Endothelial cell of umbilical vein (primary cell): ENCODE measurements around the gene CDC37. TPM values are rescaled to one million over a fixed set of nuclear protein-coding genes. Genes with fewer than 3 reads are reported as not detected.

ENCODE experiments used
- BruUV-seq: library from RNA; stranded (reverse); fragments of 400-500 nt; replicated peaks from 2 replicates; lab custom pipeline; 2021; lab: Mats Ljungman, UMichigan
- CTCF ChIA-PET: fragments of 300-600, 350-600 bp; sonication (Branson Sonifier 250); formaldehyde crosslinking; loops from one replicate; lab custom pipeline; 2021; ENCODE audit warnings: antibody characterized with exemption, inconsistent platforms; lab: Charles Lee
- POLR2A ChIA-PET: fragments of 300-600, 350-600 bp; sonication (Branson Sonifier 250); formaldehyde crosslinking; loops from one replicate; lab custom pipeline; 2021; ENCODE audit warnings: antibody characterized with exemption, inconsistent platforms; lab: Charles Lee
- DNase-seq: peaks from one replicate; pipeline ENCODE4 v3.0.0-alpha.2; 2011; ENCODE audit warnings: low read depth, low spot score
- FAIRE-seq: peaks from 2 replicates; lab custom pipeline; 2011; peaks lifted over from hg19 to GRCh38; lab: Jason Lieb, UNC
- H2AFZ ChIP-seq: 2 replicates; pipeline ENCODE4 v1.6.0; 2012; ENCODE audit warnings: low read depth, low read length, control low read depth, inconsistent platforms
- H3K27ac ChIP-seq: 2 replicates; pipeline ENCODE4 v1.5.1; 2011; ENCODE audit warnings: low read depth, mild to moderate bottlenecking, control low read depth, low read length, moderate library complexity; ENCODE audit not compliant: insufficient read depth
- H3K27me3 ChIP-seq, 2 experiments: 2 replicates each; pipeline versions ENCODE4 v1.6.0 to v1.6.1; 2011; ENCODE audit warnings: low read length in 2 of 2, mixed read lengths in 1 of 2; ENCODE audit not compliant: control insufficient read depth in 2 of 2, insufficient read depth in 2 of 2
- H3K36me3 ChIP-seq, 2 experiments: 2 replicates in 1 of 2; 3 replicates in 1 of 2; pipeline ENCODE4 v1.5.1; 2011; ENCODE audit warnings: low read length in 2 of 2, mild to moderate bottlenecking in 1 of 2, moderate library complexity in 1 of 2; ENCODE audit not compliant: control insufficient read depth in 2 of 2, insufficient read depth in 2 of 2; ENCODE audit errors: extremely low read depth in 1 of 2
- H3K4me1 ChIP-seq: 3 replicates; pipeline ENCODE4 v1.5.1; 2011; ENCODE audit warnings: mild to moderate bottlenecking, low read length; ENCODE audit not compliant: control insufficient read depth, insufficient read depth; ENCODE audit errors: extremely low read depth
- H3K4me2 ChIP-seq: 2 replicates; pipeline ENCODE4 v1.6.1; 2011; ENCODE audit warnings: low read length, control low read depth, mixed read lengths; ENCODE audit not compliant: insufficient read depth
- H3K4me3 ChIP-seq, 3 experiments: fragments of 200-600 bp in 1 of 3; sonication (generic), shearing (Covaris generic) in 1 of 3; replicated peaks in 1 of 3; 2 replicates each; pipeline ENCODE4 v1.5.1; 2011 to 2016; ENCODE audit warnings: control low read depth in 3 of 3, low read length in 3 of 3, mild to moderate bottlenecking in 2 of 3, inconsistent platforms in 1 of 3, low read depth in 1 of 3, moderate library complexity in 1 of 3; ENCODE audit not compliant: insufficient read depth in 1 of 3
- H3K79me2 ChIP-seq: 2 replicates; pipeline ENCODE4 v1.6.0; 2012; ENCODE audit warnings: low read length, inconsistent platforms; ENCODE audit not compliant: control insufficient read depth, insufficient read depth
- H3K9ac ChIP-seq: replicated peaks from 2 replicates; pipeline ENCODE3; 2011; ENCODE audit warnings: low read length, control low read depth; ENCODE audit not compliant: insufficient read depth; ENCODE audit errors: extremely low read depth
- H3K9me1 ChIP-seq: replicated peaks from 3 replicates; pipeline ENCODE4 v1.6.0; 2011; ENCODE audit warnings: mild to moderate bottlenecking, low read length; ENCODE audit not compliant: control insufficient read depth, insufficient read depth; ENCODE audit errors: extremely low read depth
- H3K9me3 ChIP-seq: replicated peaks from 2 replicates; pipeline ENCODE4 v1.5.1; 2012; ENCODE audit warnings: low read length, inconsistent platforms; ENCODE audit not compliant: control insufficient read depth, insufficient read depth
- H4K20me1 ChIP-seq: replicated peaks from 2 replicates; pipeline ENCODE3; 2011; ENCODE audit warnings: mild to moderate bottlenecking, low read length; ENCODE audit not compliant: control insufficient read depth, insufficient read depth; ENCODE audit errors: extremely low read depth
- EZH2 ChIP-seq: IDR thresholded peaks from 2 replicates; pipeline ENCODE4 v1.6.1; 2012; ENCODE audit warnings: borderline replicate concordance, low read depth, mild to moderate bottlenecking, moderate library complexity, low read length, inconsistent platforms; ENCODE audit not compliant: severe bottlenecking
- FOS ChIP-seq: IDR thresholded peaks from 2 replicates; pipeline ENCODE4 v1.6.1; 2011; ENCODE audit warnings: mild to moderate bottlenecking, low read length, moderate library complexity, borderline replicate concordance; ENCODE audit not compliant: insufficient read depth
- GATA2 ChIP-seq: IDR thresholded peaks from 2 replicates; pipeline ENCODE4 v1.7.0; 2011; ENCODE audit warnings: low read depth, mild to moderate bottlenecking, moderate library complexity, mixed read lengths, low read length; ENCODE audit not compliant: insufficient read length, insufficient read depth
- JUN ChIP-seq: IDR thresholded peaks from 2 replicates; pipeline ENCODE4 v1.6.1; 2011; ENCODE audit warnings: borderline replicate concordance, low read depth; ENCODE audit not compliant: insufficient read length, insufficient read depth
- POLR2A ChIP-seq: IDR thresholded peaks from 2 replicates; pipeline ENCODE4 v1.6.1; 2012; ENCODE audit warnings: low read depth, mild to moderate bottlenecking, control low read depth, low read length
- POLR2AphosphoS5 ChIP-seq: IDR thresholded peaks from 2 replicates; pipeline ENCODE4 v1.6.1; 2012; ENCODE audit warnings: low read depth, mild to moderate bottlenecking, control low read depth, low read length, moderate library complexity; ENCODE audit not compliant: insufficient read depth
- dilution Hi-C: fragments of 300-500 bp; cut with MboI; formaldehyde crosslinking; loops from one replicate; pipeline ENCODE4 v1.15.0; 2019; ENCODE audit warnings: low sequenced_read_pairs; ENCODE audit not compliant: extremely low pct_ligation_motif_present
- intact Hi-C: fragments of 100-400 bp; cut with micrococcal nuclease; formaldehyde crosslinking; loops from one replicate; pipeline ENCODE4 v1.10.0; 2022
- polyA plus RNA-seq, 4 experiments: library from polyadenylated mRNA; depleted of rRNA in 3 of 4; stranded (reverse) in 3 of 4; unstranded in 1 of 4; fragments of >200 nt; gene quantifications; 2 replicates each; pipeline versions ENCODE4 v1.2.1 to v1.2.3, GENCODE V29; 2011 to 2012; ENCODE audit warnings: missing spikeins in 1 of 4
- total RNA-seq: library from RNA; stranded (reverse); gene quantifications from 2 replicates; pipeline ENCODE4 v1.2.3, GENCODE V29; 2021
- TF ChIP-seq, protein P1 (sequence below), 2 donors: IDR thresholded peaks; 1 replicate in 1 of 2; 2 replicates in 1 of 2; pipeline ENCODE4 v1.5.1; 2011; ENCODE audit warnings: low read length in 2 of 2, mild to moderate bottlenecking in 2 of 2, moderate library complexity in 2 of 2, control low read depth in 1 of 2, inconsistent platforms in 1 of 2, low read depth in 1 of 2; ENCODE audit not compliant: insufficient read depth in 1 of 2; ENCODE audit errors: extremely low read depth in 1 of 2
- TF ChIP-seq, protein P2 (sequence below): IDR thresholded peaks from 2 replicates; pipeline ENCODE4 v1.6.1; 2011; ENCODE audit not compliant: insufficient read depth, insufficient read length

CDC37 gene
- total and polyA plus RNA-seq, 2 donors (not counting 3 experiments of a cell fraction or from before 2014, with no cell fraction given): 300 to 372 TPM

DNA sequence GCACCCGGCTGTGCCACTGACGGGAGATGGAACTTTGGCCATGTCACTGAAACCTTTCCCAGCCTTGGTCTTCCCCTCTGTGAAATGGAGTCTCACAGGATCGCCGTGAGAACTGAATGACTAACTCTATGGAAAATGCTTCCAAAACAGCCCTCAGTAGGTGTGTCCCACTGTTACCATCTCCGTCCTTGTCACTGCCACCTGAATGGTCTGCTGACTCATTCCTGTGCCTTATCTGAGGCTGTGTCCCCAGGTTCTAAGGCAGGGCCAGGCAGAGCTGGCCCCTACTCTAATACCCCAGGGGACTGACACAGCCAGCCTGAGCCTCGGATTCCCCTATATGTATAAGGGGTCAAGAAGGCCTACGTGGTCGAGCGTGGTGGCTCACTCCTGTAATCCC, 4.5 kb downstream of the CDC37 start:
- Histone ChIP-seq H3K9me3 (no peaks in the 10 kb centered on the region), H3K4me2 (no peak overlapping the region), H3K9ac (no peak overlapping the region), H3K27me3 (no peaks in the 10 kb centered on the region), H3K4me1 (peaks cover 11% of the 10 kb centered on the region), H3K27ac (no peak overlapping the region), H3K4me3 (no peak overlapping the region), H3K9me1 (no peaks in the 10 kb centered on the region), H3K36me3 (peaks cover 13 to 25% of the 10 kb centered on the region in 2 experiments), H2AFZ (no peak overlapping the region), H4K20me1 (no peaks in the 10 kb centered on the region), H3K79me2 (peaks cover 66% of the 10 kb centered on the region)
- ChIA-PET CTCF (interaction anchor here (0.7 to 5.1 kb wide), 5 partner anchors 8 to 140 kb away, joined by 3 to 33 read pairs (median 6); no protein-coding TSS in a partner anchor), POLR2A (no interaction called here)
- dilution Hi-C loops: no loop called here
- no peak for TF ChIP-seq GATA2
- FAIRE-seq: no peak
- intact Hi-C loops: no loop called here
- no peak for DNase-seq
- no TSS peak for BruUV-seq

- Histone ChIP-seq H3K79me2 (peaks cover 42% of the 10 kb centered on the region), H2AFZ (no peak overlapping the region), H3K9me3 (no peaks in the 10 kb centered on the region), H3K9ac (no peak overlapping the region), H3K27me3 (no peaks in the 10 kb centered on the region), H3K27ac (no peak overlapping the region), H4K20me1 (no peaks in the 10 kb centered on the region), H3K4me3 (no peak overlapping the region), H3K4me2 (no peak overlapping the region), H3K36me3 (peaks cover 18 to 44% of the 10 kb centered on the region in 2 experiments), H3K9me1 (no peaks in the 10 kb centered on the region), H3K4me1 (peaks cover 2% of the 10 kb centered on the region)
- FAIRE-seq (no peak), DNase-seq (no peak)
- TF ChIP-seq POLR2A (no peak), POLR2AphosphoS5 (no peak), JUN (no peak), EZH2 (no peak), FOS (no peak), GATA2 (no peak)
- TF ChIP-seq, protein P1, sequence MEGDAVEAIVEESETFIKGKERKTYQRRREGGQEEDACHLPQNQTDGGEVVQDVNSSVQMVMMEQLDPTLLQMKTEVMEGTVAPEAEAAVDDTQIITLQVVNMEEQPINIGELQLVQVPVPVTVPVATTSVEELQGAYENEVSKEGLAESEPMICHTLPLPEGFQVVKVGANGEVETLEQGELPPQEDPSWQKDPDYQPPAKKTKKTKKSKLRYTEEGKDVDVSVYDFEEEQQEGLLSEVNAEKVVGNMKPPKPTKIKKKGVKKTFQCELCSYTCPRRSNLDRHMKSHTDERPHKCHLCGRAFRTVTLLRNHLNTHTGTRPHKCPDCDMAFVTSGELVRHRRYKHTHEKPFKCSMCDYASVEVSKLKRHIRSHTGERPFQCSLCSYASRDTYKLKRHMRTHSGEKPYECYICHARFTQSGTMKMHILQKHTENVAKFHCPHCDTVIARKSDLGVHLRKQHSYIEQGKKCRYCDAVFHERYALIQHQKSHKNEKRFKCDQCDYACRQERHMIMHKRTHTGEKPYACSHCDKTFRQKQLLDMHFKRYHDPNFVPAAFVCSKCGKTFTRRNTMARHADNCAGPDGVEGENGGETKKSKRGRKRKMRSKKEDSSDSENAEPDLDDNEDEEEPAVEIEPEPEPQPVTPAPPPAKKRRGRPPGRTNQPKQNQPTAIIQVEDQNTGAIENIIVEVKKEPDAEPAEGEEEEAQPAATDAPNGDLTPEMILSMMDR (IDR thresholded peaks at IDR 0.05; ENCODE audit: extremely low read depth in 1 of 2, insufficient read depth in 1 of 2, low read depth in 1 of 2, low read length in 2 of 2): no peak
- TF ChIP-seq, protein P2, sequence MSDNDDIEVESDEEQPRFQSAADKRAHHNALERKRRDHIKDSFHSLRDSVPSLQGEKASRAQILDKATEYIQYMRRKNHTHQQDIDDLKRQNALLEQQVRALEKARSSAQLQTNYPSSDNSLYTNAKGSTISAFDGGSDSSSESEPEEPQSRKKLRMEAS: no peak
- no TSS peak for BruUV-seq
- dilution Hi-C loops (no loop called here), intact Hi-C loops (no loop called here)
- POLR2A ChIA-PET: no interaction called here
- CTCF ChIA-PET: no interaction called here
These were observed 7.4 kb downstream of the CDC37 start for GRCh38 chr19:10395917-10396316.
